ENCODE measurements around the gene ADAMTS20. TPM values are rescaled to one million over a fixed set of nuclear protein-coding genes. Genes with fewer than 3 reads are reported as not detected.
A peak's percentile ranks its signal among the peaks of the same experiment; 100 is the strongest.

ADAMTS20 gene
- total and polyA plus RNA-seq, 2 donors (not counting 1 experiment from before 2014, with no cell fraction given), result not detected

DNA sequence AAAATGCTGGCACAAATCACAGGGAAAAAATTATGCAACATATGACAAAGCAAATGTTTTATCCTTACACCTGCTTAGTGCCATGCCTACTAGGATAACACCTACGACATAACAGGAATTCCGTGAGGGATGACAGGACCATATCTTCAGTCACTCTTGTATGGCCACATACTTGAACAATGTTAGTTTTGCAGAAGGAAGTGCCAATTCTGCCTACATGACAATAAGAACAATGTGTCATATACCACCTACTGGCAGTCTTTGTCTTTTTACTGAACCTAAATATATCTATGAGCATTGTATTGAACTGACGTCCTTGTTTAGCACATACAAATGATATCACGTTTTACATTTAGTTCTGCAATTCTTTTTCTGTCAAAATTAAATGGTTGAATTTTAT, 234.0 kb downstream of the ADAMTS20 start:
- no peak overlapping the region for H3K27ac ChIP-seq (ENCODE audit: insufficient read depth, low read length)
- no peaks in the 10 kb centered on the region for H3K4me1 ChIP-seq (ENCODE audit: control insufficient read depth, extremely low read depth, insufficient read depth, low read length)
- DNase-seq (ENCODE audit: low read depth in 2 of 2), result no peak
- H3K4me2 ChIP-seq (ENCODE audit: extremely low read depth, insufficient read depth, low read length), result no peak overlapping the region
- no peaks in the 10 kb centered on the region for H3K36me3 ChIP-seq (ENCODE audit: control insufficient read depth, insufficient read depth, low read length)
- H3K9me3 ChIP-seq (ENCODE audit: control insufficient read depth, insufficient read depth, low read depth, low read length), result no peaks in the 10 kb centered on the region
- H3K79me2 ChIP-seq (ENCODE audit: control insufficient read depth, insufficient read depth, low read length), result no peaks in the 10 kb centered on the region
- H2AFZ ChIP-seq (ENCODE audit: low read length), result no peak overlapping the region
- no peaks in the 10 kb centered on the region for H3K27me3 ChIP-seq (ENCODE audit: control insufficient read depth, insufficient read depth, low read length)
- no peaks in the 10 kb centered on the region for H4K20me1 ChIP-seq (ENCODE audit: control insufficient read depth, extremely low read depth, insufficient read depth, low read length)
- TF ChIP-seq EZH2 (IDR thresholded peaks at IDR 0.05; ENCODE audit: low read length, missing control alignments), result no peak
- TF ChIP-seq CTCF (conservative IDR thresholded peaks at IDR 0.05 in 1 of 2, IDR thresholded peaks at IDR 0.05 in 1 of 2; ENCODE audit: low read depth in 1 of 2, low read length in 2 of 2), result no peak
- no peak overlapping the region for H3K4me3 ChIP-seq (replicated peaks in 1 of 4; ENCODE audit: control extremely low read depth in 1 of 4, insufficient read depth in 1 of 4, low read depth in 3 of 4, low read length in 4 of 4)
- no peak overlapping the region for H3K9ac ChIP-seq (ENCODE audit: insufficient read depth, low read length)

- Histone ChIP-seq H3K4me2 (ENCODE audit: extremely low read depth, insufficient read depth, low read length) (no peak overlapping the region), H3K4me3 (replicated peaks in 1 of 4; ENCODE audit: control extremely low read depth in 1 of 4, insufficient read depth in 1 of 4, low read depth in 3 of 4, low read length in 4 of 4) (no peak overlapping the region), H3K27me3 (ENCODE audit: control insufficient read depth, insufficient read depth, low read length) (no peaks in the 10 kb centered on the region), H3K9ac (ENCODE audit: insufficient read depth, low read length) (no peak overlapping the region), H3K9me3 (ENCODE audit: control insufficient read depth, insufficient read depth, low read depth, low read length) (no peaks in the 10 kb centered on the region), H3K4me1 (ENCODE audit: control insufficient read depth, extremely low read depth, insufficient read depth, low read length) (no peaks in the 10 kb centered on the region), H2AFZ (ENCODE audit: low read length) (no peak overlapping the region), H4K20me1 (ENCODE audit: control insufficient read depth, extremely low read depth, insufficient read depth, low read length) (no peaks in the 10 kb centered on the region), H3K36me3 (ENCODE audit: control insufficient read depth, insufficient read depth, low read length) (no peaks in the 10 kb centered on the region), H3K27ac (ENCODE audit: insufficient read depth, low read length) (no peak overlapping the region), H3K79me2 (ENCODE audit: control insufficient read depth, insufficient read depth, low read length) (no peaks in the 10 kb centered on the region)
- no peak for TF ChIP-seq CTCF (conservative IDR thresholded peaks at IDR 0.05 in 1 of 2, IDR thresholded peaks at IDR 0.05 in 1 of 2; ENCODE audit: low read depth in 1 of 2, low read length in 2 of 2)
- TF ChIP-seq EZH2 (IDR thresholded peaks at IDR 0.05; ENCODE audit: low read length, missing control alignments), result no peak
- no peak for DNase-seq (ENCODE audit: low read depth in 2 of 2)
Measured at GRCh38 chr12:43317156-43317555, 234.8 kb downstream of the ADAMTS20 start.

DNA sequence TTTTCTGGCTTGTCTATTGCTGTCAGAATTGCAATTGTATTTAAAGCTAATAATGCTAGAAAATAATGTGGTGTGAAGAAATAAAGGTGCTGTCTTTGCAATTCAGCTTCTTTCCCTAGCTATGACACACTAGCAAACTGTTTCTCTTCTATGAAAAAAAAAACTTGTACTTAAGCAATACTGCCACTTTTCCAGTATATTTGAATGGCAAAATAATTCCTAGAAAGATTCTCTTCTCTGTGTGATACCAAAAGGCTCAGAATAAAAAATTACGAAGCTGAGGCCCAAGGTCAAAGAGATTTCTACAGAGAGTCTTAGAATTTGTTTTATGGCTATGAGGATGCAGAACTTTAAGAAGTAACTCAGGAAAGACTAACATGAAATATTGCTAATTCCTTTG, 235.5 kb downstream of the ADAMTS20 start:
- Histone ChIP-seq H3K27me3 (ENCODE audit: control insufficient read depth, insufficient read depth, low read length) (no peaks in the 10 kb centered on the region), H3K36me3 (ENCODE audit: control insufficient read depth, insufficient read depth, low read length) (no peaks in the 10 kb centered on the region), H3K27ac (ENCODE audit: insufficient read depth, low read length) (no peak overlapping the region), H2AFZ (ENCODE audit: low read length) (no peak overlapping the region), H3K4me1 (ENCODE audit: control insufficient read depth, extremely low read depth, insufficient read depth, low read length) (no peaks in the 10 kb centered on the region), H3K4me3 (replicated peaks in 1 of 4; ENCODE audit: control extremely low read depth in 1 of 4, insufficient read depth in 1 of 4, low read depth in 3 of 4, low read length in 4 of 4) (no peak overlapping the region), H3K4me2 (ENCODE audit: extremely low read depth, insufficient read depth, low read length) (no peak overlapping the region), H3K79me2 (ENCODE audit: control insufficient read depth, insufficient read depth, low read length) (no peaks in the 10 kb centered on the region), H3K9me3 (ENCODE audit: control insufficient read depth, insufficient read depth, low read depth, low read length) (no peaks in the 10 kb centered on the region), H4K20me1 (ENCODE audit: control insufficient read depth, extremely low read depth, insufficient read depth, low read length) (no peaks in the 10 kb centered on the region), H3K9ac (ENCODE audit: insufficient read depth, low read length) (no peak overlapping the region)
- DNase-seq (ENCODE audit: low read depth in 2 of 2), result peak in 1 of 2 donors; percentile 20
- no peak for TF ChIP-seq CTCF (conservative IDR thresholded peaks at IDR 0.05 in 1 of 2, IDR thresholded peaks at IDR 0.05 in 1 of 2; ENCODE audit: low read depth in 1 of 2, low read length in 2 of 2)
- TF ChIP-seq EZH2 (IDR thresholded peaks at IDR 0.05; ENCODE audit: low read length, missing control alignments), result no peak

All from fibroblast of lung (primary cell).